Measurements from ENCODE around the gene MAD2L2.

DNA sequence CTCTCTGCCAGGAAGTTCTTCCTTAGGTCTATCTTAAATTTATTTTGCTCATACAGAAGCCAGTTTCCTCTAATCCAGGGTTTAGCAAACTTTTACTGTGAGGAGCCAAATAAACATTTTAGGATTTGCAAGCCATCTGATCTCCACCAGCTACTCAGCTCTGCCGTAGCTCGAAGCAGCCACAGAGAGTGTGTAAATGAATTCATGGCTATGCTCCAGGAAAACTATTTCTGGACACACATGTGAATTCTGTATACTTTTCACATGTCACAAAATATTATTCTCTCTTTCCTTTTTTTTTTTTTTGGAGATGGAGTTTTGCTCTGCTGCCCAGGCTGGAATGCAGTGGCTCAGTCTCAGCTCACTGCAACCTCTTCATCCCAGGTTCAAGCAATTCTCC, 41.6 kb upstream of the MAD2L2 start:
- TF ChIP-seq CTCF (IDR thresholded peaks at IDR 0.05; ENCODE audit: low read length) = no peak
- no peak for TF ChIP-seq EZH2 (IDR thresholded peaks at IDR 0.05; ENCODE audit: borderline replicate concordance, low read length)

All from OCI-LY1 (cell line).